HG03378 (cell line): ENCODE measurements around the gene PRKD3.
A peak's percentile ranks its signal among the peaks of the same experiment; 100 is the strongest.

Experiments
- ATAC-seq: cut with Tn5 transposase; IDR thresholded peaks from one replicate; pipeline ENCODE4 v1.9.1; 2021; ENCODE audit warnings: mild to moderate bottlenecking, moderate library complexity; ENCODE audit not compliant: unreplicated experiment

PRKD3 gene

GRCh38 chr2:37343537-37344434 is 19.2 kb upstream of the PRKD3 start:
- no peak for ATAC-seq

GRCh38 chr2:37342591-37343220 is 18.1 kb upstream of the PRKD3 start:
- ATAC-seq: no peak

GRCh38 chr2:37340637-37341036 is 16.0 kb upstream of the PRKD3 start:
- ATAC-seq: no peak

GRCh38 chr2:37338933-37339332 is 14.3 kb upstream of the PRKD3 start:
- ATAC-seq: no peak

GRCh38 chr2:37337620-37338280 is 13.1 kb upstream of the PRKD3 start:
- ATAC-seq: no peak

GRCh38 chr2:37335604-37336003 is 11.0 kb upstream of the PRKD3 start:
- no peak for ATAC-seq

GRCh38 chr2:37333256-37333655 is 8.6 kb upstream of the PRKD3 start:
- ATAC-seq: no peak

GRCh38 chr2:37332560-37332959 is 7.9 kb upstream of the PRKD3 start:
- ATAC-seq: no peak

GRCh38 chr2:37330681-37331080 is 6.0 kb upstream of the PRKD3 start:
- no peak for ATAC-seq

GRCh38 chr2:37326866-37327634 is 2.4 kb upstream of the PRKD3 start:
- no peak for ATAC-seq

- ATAC-seq: no peak
Observed at GRCh38 chr2:37326285-37326684, 1.7 kb upstream of the PRKD3 start.

GRCh38 chr2:37325625-37326071 is 1.0 kb upstream of the PRKD3 start:
- no peak for ATAC-seq

GRCh38 chr2:37324536-37324785 is 172 bp downstream of the PRKD3 start:
- ATAC-seq: no peak

GRCh38 chr2:37323781-37324535 is 675 bp downstream of the PRKD3 start:
- ATAC-seq: no peak

GRCh38 chr2:37323176-37323780 is 1.4 kb downstream of the PRKD3 start:
- ATAC-seq: no peak

- ATAC-seq: no peak
Observed at GRCh38 chr2:37322368-37322767, 2.3 kb downstream of the PRKD3 start.

- ATAC-seq: no peak
Observed at GRCh38 chr2:37321029-37321682, 3.5 kb downstream of the PRKD3 start.

- no peak for ATAC-seq
Observed at GRCh38 chr2:37319754-37320609, 4.7 kb downstream of the PRKD3 start.

GRCh38 chr2:37318401-37318800 is 6.2 kb downstream of the PRKD3 start:
- ATAC-seq: peak; percentile 58
